Measurements from ENCODE around the gene NOTUM. TPM values are rescaled to one million over a fixed set of nuclear protein-coding genes. Genes with fewer than 3 reads are reported as not detected.

Gene NOTUM
- total and polyA plus RNA-seq, 9 donors = 0.05 to 0.36 (median 0.22) TPM; not detected in 5

- Histone ChIP-seq H3K27me3 (no peaks in the 10 kb centered on the region), H3K9me3 (no peaks in the 10 kb centered on the region), H3K27ac (no peak overlapping the region), H3K36me3 (no peaks in the 10 kb centered on the region), H3K4me1 (ENCODE audit: insufficient read depth) (no peaks in the 10 kb centered on the region), H3K4me3 (no peak overlapping the region)
- WGBS, 3 donors = 29 to 42% (median 39%) methylated on average over 13 of the region's 13 CpGs
- intact Hi-C loops (cut with DNase I) = loop anchor here in 2 of 4 donors (10.0 kb wide), 1 partner anchor 203 kb away; no protein-coding TSS in a partner anchor
- TF ChIP-seq POLR2A (IDR thresholded peaks at IDR 0.05) = no peak
- no peak for TF ChIP-seq EP300 (IDR thresholded peaks at IDR 0.05)
- TF ChIP-seq CTCF (IDR thresholded peaks at IDR 0.05) = no peak
- DNase-seq = no peak
These were observed 9.0 kb downstream of the NOTUM start for GRCh38 chr17:81951785-81952684.

- no peak for DNase-seq
- intact Hi-C loops (cut with DNase I) = loop anchor here in 2 of 4 donors (10.0 kb wide), 1 partner anchor 204 kb away; no protein-coding TSS in a partner anchor
- no peak for TF ChIP-seq POLR2A (IDR thresholded peaks at IDR 0.05)
- TF ChIP-seq EP300 (IDR thresholded peaks at IDR 0.05) = no peak
- TF ChIP-seq CTCF (IDR thresholded peaks at IDR 0.05) = no peak
- H3K27ac ChIP-seq = no peak overlapping the region
- 80 to 85% (median 83%) methylated on average over 15 of the region's 15 CpGs for WGBS, 3 donors
- no peaks in the 10 kb centered on the region for H3K36me3 ChIP-seq
- no peaks in the 10 kb centered on the region for H3K9me3 ChIP-seq
- no peak overlapping the region for H3K4me3 ChIP-seq
- no peaks in the 10 kb centered on the region for H3K27me3 ChIP-seq
- no peaks in the 10 kb centered on the region for H3K4me1 ChIP-seq (ENCODE audit: insufficient read depth)
These were observed 10.5 kb downstream of the NOTUM start for GRCh38 chr17:81950501-81950900.

- H3K9me3 ChIP-seq = no peaks in the 10 kb centered on the region
- no peak overlapping the region for H3K4me3 ChIP-seq
- WGBS, 3 donors = 73 to 82% (median 74%) methylated on average over 17 of the region's 17 CpGs
- no peaks in the 10 kb centered on the region for H3K36me3 ChIP-seq
- H3K27me3 ChIP-seq = no peaks in the 10 kb centered on the region
- TF ChIP-seq EP300 (IDR thresholded peaks at IDR 0.05) = no peak
- no peak for TF ChIP-seq POLR2A (IDR thresholded peaks at IDR 0.05)
- TF ChIP-seq CTCF (IDR thresholded peaks at IDR 0.05) = no peak
- no peak overlapping the region for H3K27ac ChIP-seq
- intact Hi-C loops (cut with DNase I) = no loop called here
- DNase-seq = no peak
- H3K4me1 ChIP-seq (ENCODE audit: insufficient read depth) = no peaks in the 10 kb centered on the region
These were observed 12.2 kb downstream of the NOTUM start for GRCh38 chr17:81948635-81949378.

GRCh38 chr17:81947189-81947588, 13.8 kb downstream of the NOTUM start, which contains the start of gene MYADML2:
TSS of gene MYADML2 (minus strand) at chr17:81947233. CDS start at chr17:81941741, 5,492 bp downstream.
- Histone ChIP-seq H3K36me3 (no peaks in the 10 kb centered on the region), H3K4me3 (no peak within 1 kb of the TSS), H3K27me3 (no peaks in the 10 kb centered on the region), H3K9me3 (no peaks in the 10 kb centered on the region), H3K4me1 (ENCODE audit: insufficient read depth) (no peaks in the 10 kb centered on the region), H3K27ac (no peak within 1 kb of the TSS)
- DNase-seq = no peak
- intact Hi-C loops (cut with DNase I) = no loop called here
- WGBS, 3 donors = 84 to 90% (median 87%) methylated on average over 13 of the region's 13 CpGs
- no peak for TF ChIP-seq CTCF (IDR thresholded peaks at IDR 0.05)
- no peak for TF ChIP-seq POLR2A (IDR thresholded peaks at IDR 0.05)
- no peak for TF ChIP-seq EP300 (IDR thresholded peaks at IDR 0.05)

Measured in ovary (tissue), 9 donors.